HFF-Myc (cell line): ENCODE measurements around the gene UCMA.

Source experiments
- DNase-seq: peaks from one replicate; pipeline ENCODE4 v3.0.0-alpha.2; 2011; ENCODE audit warnings: low read depth; ENCODE audit errors: extremely low read depth
- H3K4me3 ChIP-seq: replicated peaks from 2 replicates; pipeline ENCODE4 v1.5.1; 2011; ENCODE audit warnings: low read depth, mild to moderate bottlenecking, control low read depth, low read length
- CTCF ChIP-seq: IDR thresholded peaks from 2 replicates; pipeline ENCODE4 v1.5.1; 2012; ENCODE audit warnings: mild to moderate bottlenecking, low read depth, low read length, control low read depth; ENCODE audit errors: missing control alignments

UCMA gene

GRCh38 chr10:13182424-13182823, 51.8 kb downstream of the UCMA start:
- H3K4me3 ChIP-seq: no peak overlapping the region
- DNase-seq: no peak
- no peak for TF ChIP-seq CTCF

DNA sequence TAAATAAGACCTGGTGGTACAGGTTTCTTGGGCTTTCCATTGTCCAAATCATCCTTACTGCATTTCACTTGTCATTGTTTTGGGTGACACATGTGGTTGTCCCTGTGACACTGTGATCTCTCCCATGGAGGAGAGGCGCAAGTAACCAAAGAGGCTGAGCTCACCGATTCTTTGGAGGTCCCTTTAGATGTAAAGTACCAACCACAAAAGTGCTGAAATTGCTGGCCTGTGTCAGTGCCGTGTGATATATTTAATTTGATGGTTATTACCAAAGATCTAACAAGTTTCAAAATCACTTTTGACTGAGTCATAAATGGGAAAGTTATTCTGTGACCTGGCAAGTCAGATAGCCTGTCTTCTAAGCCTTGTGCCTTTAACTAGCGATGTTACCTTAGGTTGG, 53.4 kb downstream of the UCMA start:
- H3K4me3 ChIP-seq: no peak overlapping the region
- TF ChIP-seq CTCF: no peak
- DNase-seq: no peak

DNA sequence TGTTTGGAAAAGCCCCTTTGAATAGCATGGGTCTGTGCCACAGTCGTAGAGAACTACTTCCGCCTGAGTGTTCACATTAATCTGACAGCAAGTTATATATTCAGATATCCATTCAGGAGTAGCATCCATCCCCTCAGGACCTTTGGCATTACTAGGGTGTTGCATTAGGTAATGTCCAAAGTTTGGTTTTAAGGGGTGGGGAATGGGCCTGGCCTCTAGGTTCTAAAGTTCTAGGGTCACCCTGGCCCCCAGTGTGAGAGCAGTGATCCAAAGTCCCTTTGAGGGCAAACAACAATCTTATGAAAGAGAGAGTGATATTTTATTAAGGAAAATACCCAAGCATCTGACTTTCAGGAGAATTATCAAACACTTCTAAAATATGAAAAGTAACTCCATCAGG, 60.6 kb downstream of the UCMA start:
- no peak for TF ChIP-seq CTCF

More for the DNA sequence above, 60.6 kb downstream of the UCMA start:
- DNase-seq: no peak
- no peak overlapping the region for H3K4me3 ChIP-seq
